ENCODE results near the gene PKN3.
"Not testable (repeated sequence)": the region's sequence is repeated elsewhere in the genome, so short reads cannot be mapped to it uniquely, and the experiment has no call there.

PKN3 gene

GRCh38 chr9:128690684-128691034 is 11.6 kb upstream of the PKN3 start:
- H3K4me3 ChIP-seq (ENCODE audit: low read depth in 1 of 2, low read length in 2 of 2), result peak overlapping the region; percentile 94 to 98
- H3K9me3 ChIP-seq (ENCODE audit: control insufficient read depth in 1 of 2, low read length in 2 of 2), result no peaks in the 10 kb centered on the region
- peak overlapping the region; percentile 82 to 89 for H3K9ac ChIP-seq (ENCODE audit: low read depth in 1 of 2, low read length in 2 of 2)
- peaks cover 25 to 35% of the 10 kb centered on the region in 2 donors for H3K4me1 ChIP-seq (ENCODE audit: control insufficient read depth in 1 of 2, insufficient read depth in 2 of 2, low read length in 2 of 2)
- H3K36me3 ChIP-seq (ENCODE audit: control insufficient read depth in 1 of 2, insufficient read depth in 2 of 2, low read length in 2 of 2), result peaks cover 14 to 35% of the 10 kb centered on the region in 2 donors
- H3K27me3 ChIP-seq (ENCODE audit: control insufficient read depth in 1 of 2, insufficient read depth in 2 of 2, low read length in 2 of 2), result no peaks in the 10 kb centered on the region
- H3K27ac ChIP-seq (ENCODE audit: low read depth, low read length), result no peak overlapping the region

GRCh38 chr9:128693738-128694137 is 8.6 kb upstream of the PKN3 start:
- H3K4me3 ChIP-seq (ENCODE audit: low read depth in 1 of 2, low read length in 2 of 2); H3K27ac ChIP-seq (ENCODE audit: low read depth, low read length); H3K9ac ChIP-seq (ENCODE audit: low read depth in 1 of 2, low read length in 2 of 2); H3K9me3 ChIP-seq (ENCODE audit: control insufficient read depth in 1 of 2, low read length in 2 of 2); H3K27me3 ChIP-seq (ENCODE audit: control insufficient read depth in 1 of 2, insufficient read depth in 2 of 2, low read length in 2 of 2): not testable (repeated sequence)
- H3K4me1 ChIP-seq (ENCODE audit: control insufficient read depth in 1 of 2, insufficient read depth in 2 of 2, low read length in 2 of 2), result peaks cover 10 to 15% of the 10 kb centered on the region in 2 donors
- peaks cover 14 to 54% of the 10 kb centered on the region in 2 donors for H3K36me3 ChIP-seq (ENCODE audit: control insufficient read depth in 1 of 2, insufficient read depth in 2 of 2, low read length in 2 of 2)

GRCh38 chr9:128694344-128694743 is 8.0 kb upstream of the PKN3 start:
- Histone ChIP-seq H3K9me3 (ENCODE audit: control insufficient read depth in 1 of 2, low read length in 2 of 2) (no peaks in the 10 kb centered on the region), H3K4me1 (ENCODE audit: control insufficient read depth in 1 of 2, insufficient read depth in 2 of 2, low read length in 2 of 2) (peaks cover 10 to 15% of the 10 kb centered on the region in 2 donors), H3K27ac (ENCODE audit: low read depth, low read length) (no peak overlapping the region), H3K36me3 (ENCODE audit: control insufficient read depth in 1 of 2, insufficient read depth in 2 of 2, low read length in 2 of 2) (peaks cover 14 to 54% of the 10 kb centered on the region in 2 donors), H3K9ac (ENCODE audit: low read depth in 1 of 2, low read length in 2 of 2) (no peak overlapping the region), H3K27me3 (ENCODE audit: control insufficient read depth in 1 of 2, insufficient read depth in 2 of 2, low read length in 2 of 2) (no peaks in the 10 kb centered on the region), H3K4me3 (ENCODE audit: low read depth in 1 of 2, low read length in 2 of 2) (no peak overlapping the region)

- peaks cover 3 to 5% of the 10 kb centered on the region in 2 donors for H3K4me1 ChIP-seq (ENCODE audit: control insufficient read depth in 1 of 2, insufficient read depth in 2 of 2, low read length in 2 of 2)
- H3K4me3 ChIP-seq (ENCODE audit: low read depth in 1 of 2, low read length in 2 of 2), result no peak overlapping the region
- H3K27me3 ChIP-seq (ENCODE audit: control insufficient read depth in 1 of 2, insufficient read depth in 2 of 2, low read length in 2 of 2), result no peaks in the 10 kb centered on the region
- H3K36me3 ChIP-seq (ENCODE audit: control insufficient read depth in 1 of 2, insufficient read depth in 2 of 2, low read length in 2 of 2), result peaks cover 14 to 45% of the 10 kb centered on the region in 2 donors
- H3K9me3 ChIP-seq (ENCODE audit: control insufficient read depth in 1 of 2, low read length in 2 of 2), result no peaks in the 10 kb centered on the region
- no peak overlapping the region for H3K9ac ChIP-seq (ENCODE audit: low read depth in 1 of 2, low read length in 2 of 2)
- H3K27ac ChIP-seq (ENCODE audit: low read depth, low read length), result no peak overlapping the region
Measured at GRCh38 chr9:128696923-128697707, 5.2 kb upstream of the PKN3 start.

- H3K27me3 ChIP-seq (ENCODE audit: control insufficient read depth in 1 of 2, insufficient read depth in 2 of 2, low read length in 2 of 2); H3K4me3 ChIP-seq (ENCODE audit: low read depth in 1 of 2, low read length in 2 of 2); H3K9me3 ChIP-seq (ENCODE audit: control insufficient read depth in 1 of 2, low read length in 2 of 2); H3K9ac ChIP-seq (ENCODE audit: low read depth in 1 of 2, low read length in 2 of 2); H3K4me1 ChIP-seq (ENCODE audit: control insufficient read depth in 1 of 2, insufficient read depth in 2 of 2, low read length in 2 of 2); H3K27ac ChIP-seq (ENCODE audit: low read depth, low read length): not testable (repeated sequence)
- peaks cover 2 to 25% of the 10 kb centered on the region in 2 donors for H3K36me3 ChIP-seq (ENCODE audit: control insufficient read depth in 1 of 2, insufficient read depth in 2 of 2, low read length in 2 of 2)
Measured at GRCh38 chr9:128699096-128699795, 3.1 kb upstream of the PKN3 start.

- H3K9me3 ChIP-seq (ENCODE audit: control insufficient read depth in 1 of 2, low read length in 2 of 2), result no peaks in the 10 kb centered on the region
- peaks cover 0 to 12% of the 10 kb centered on the region in 2 donors for H3K36me3 ChIP-seq (ENCODE audit: control insufficient read depth in 1 of 2, insufficient read depth in 2 of 2, low read length in 2 of 2)
- no peak overlapping the region for H3K27ac ChIP-seq (ENCODE audit: low read depth, low read length)
- H3K27me3 ChIP-seq (ENCODE audit: control insufficient read depth in 1 of 2, insufficient read depth in 2 of 2, low read length in 2 of 2), result no peaks in the 10 kb centered on the region
- H3K9ac ChIP-seq (ENCODE audit: low read depth in 1 of 2, low read length in 2 of 2), result no peak overlapping the region
- peaks cover 5% of the 10 kb centered on the region in 2 donors for H3K4me1 ChIP-seq (ENCODE audit: control insufficient read depth in 1 of 2, insufficient read depth in 2 of 2, low read length in 2 of 2)
- no peak overlapping the region for H3K4me3 ChIP-seq (ENCODE audit: low read depth in 1 of 2, low read length in 2 of 2)
Measured at GRCh38 chr9:128701227-128701854, 962 bp upstream of the PKN3 start.

GRCh38 chr9:128702949-128703615 is 779 bp downstream of the PKN3 start:
- Histone ChIP-seq H3K4me3 (ENCODE audit: low read depth in 1 of 2, low read length in 2 of 2) (peak overlapping the region; percentile 75 to 79), H3K9ac (ENCODE audit: low read depth in 1 of 2, low read length in 2 of 2) (peak overlapping the region; percentile 54 to 63), H3K36me3 (ENCODE audit: control insufficient read depth in 1 of 2, insufficient read depth in 2 of 2, low read length in 2 of 2) (peaks cover 0 to 5% of the 10 kb centered on the region in 2 donors), H3K27me3 (ENCODE audit: control insufficient read depth in 1 of 2, insufficient read depth in 2 of 2, low read length in 2 of 2) (no peaks in the 10 kb centered on the region), H3K9me3 (ENCODE audit: control insufficient read depth in 1 of 2, low read length in 2 of 2) (no peaks in the 10 kb centered on the region), H3K27ac (ENCODE audit: low read depth, low read length) (peak overlapping the region; percentile 56), H3K4me1 (ENCODE audit: control insufficient read depth in 1 of 2, insufficient read depth in 2 of 2, low read length in 2 of 2) (peaks cover 5% of the 10 kb centered on the region in 2 donors)

- Histone ChIP-seq H3K27ac (ENCODE audit: low read depth, low read length) (peak overlapping the region; percentile 51), H3K4me3 (ENCODE audit: low read depth in 1 of 2, low read length in 2 of 2) (peak overlapping the region; percentile 75 to 79), H3K36me3 (ENCODE audit: control insufficient read depth in 1 of 2, insufficient read depth in 2 of 2, low read length in 2 of 2) (peaks cover 0 to 5% of the 10 kb centered on the region in 2 donors), H3K27me3 (ENCODE audit: control insufficient read depth in 1 of 2, insufficient read depth in 2 of 2, low read length in 2 of 2) (no peaks in the 10 kb centered on the region), H3K4me1 (ENCODE audit: control insufficient read depth in 1 of 2, insufficient read depth in 2 of 2, low read length in 2 of 2) (peaks cover 5% of the 10 kb centered on the region in 2 donors), H3K9ac (ENCODE audit: low read depth in 1 of 2, low read length in 2 of 2) (peak overlapping the region in 1 of 2 donors; percentile 54), H3K9me3 (ENCODE audit: control insufficient read depth in 1 of 2, low read length in 2 of 2) (no peaks in the 10 kb centered on the region)
Measured at GRCh38 chr9:128703616-128704355, 1.5 kb downstream of the PKN3 start.

GRCh38 chr9:128704356-128704670 is 2.0 kb downstream of the PKN3 start:
- H3K27me3 ChIP-seq (ENCODE audit: control insufficient read depth in 1 of 2, insufficient read depth in 2 of 2, low read length in 2 of 2), result no peaks in the 10 kb centered on the region
- H3K4me3 ChIP-seq (ENCODE audit: low read depth in 1 of 2, low read length in 2 of 2), result peak overlapping the region in 1 of 2 donors; percentile 79
- H3K9me3 ChIP-seq (ENCODE audit: control insufficient read depth in 1 of 2, low read length in 2 of 2), result no peaks in the 10 kb centered on the region
- peaks cover 5% of the 10 kb centered on the region in 2 donors for H3K4me1 ChIP-seq (ENCODE audit: control insufficient read depth in 1 of 2, insufficient read depth in 2 of 2, low read length in 2 of 2)
- no peak overlapping the region for H3K27ac ChIP-seq (ENCODE audit: low read depth, low read length)
- peaks cover 0 to 5% of the 10 kb centered on the region in 2 donors for H3K36me3 ChIP-seq (ENCODE audit: control insufficient read depth in 1 of 2, insufficient read depth in 2 of 2, low read length in 2 of 2)
- H3K9ac ChIP-seq (ENCODE audit: low read depth in 1 of 2, low read length in 2 of 2), result no peak overlapping the region
